Lung (tissue), 12 donors: Measurements from ENCODE around the gene CAPZB. TPM values are rescaled to one million over a fixed set of nuclear protein-coding genes. Genes with fewer than 3 reads are reported as not detected.

Experiments
- ATAC-seq: fragments of 200-7000 bp; cut with Tn5 transposase; one replicate; pipeline ENCODE4 v1.9.1; 2020; ENCODE audit warnings: moderate number of reproducible peaks; ENCODE audit not compliant: insufficient read depth, low FRiP score
- DNase-seq, 3 donors: peaks; one replicate each; pipeline ENCODE4 v3.0.0-alpha.2; 2013 to 2017
- H3K27ac ChIP-seq, 2 donors: one replicate each; pipeline ENCODE4 v1.5.1; 2013; ENCODE audit warnings: mild to moderate bottlenecking in 2 of 2, moderate library complexity in 2 of 2, control low read depth in 1 of 2, inconsistent platforms in 1 of 2, low read depth in 1 of 2, low read length in 1 of 2
- H3K27me3 ChIP-seq, 3 donors: one replicate each; pipeline ENCODE4 v1.5.1; 2013; ENCODE audit warnings: low read length in 2 of 3; ENCODE audit not compliant: control insufficient read depth in 3 of 3, insufficient read depth in 3 of 3
- H3K36me3 ChIP-seq, 4 donors: one replicate each; pipeline ENCODE4 v1.5.1; 2013; ENCODE audit warnings: low read length in 4 of 4, mild to moderate bottlenecking in 1 of 4, moderate library complexity in 1 of 4; ENCODE audit not compliant: control insufficient read depth in 4 of 4, insufficient read depth in 4 of 4
- H3K4me1 ChIP-seq, 5 donors: one replicate each; pipeline ENCODE4 v1.5.1; 2013; ENCODE audit warnings: low read length in 5 of 5, mild to moderate bottlenecking in 2 of 5, moderate library complexity in 1 of 5; ENCODE audit not compliant: control insufficient read depth in 5 of 5, insufficient read depth in 5 of 5
- H3K4me3 ChIP-seq: one replicate; pipeline ENCODE4 v1.5.1; 2013; ENCODE audit warnings: mild to moderate bottlenecking, control low read depth, moderate library complexity
- H3K9ac ChIP-seq, 2 donors: one replicate each; pipeline ENCODE4 v1.5.1; 2013; ENCODE audit warnings: low read length in 2 of 2, control low read depth in 1 of 2; ENCODE audit not compliant: insufficient read depth in 1 of 2
- H3K9me3 ChIP-seq, 4 donors: one replicate each; pipeline ENCODE4 v1.5.1; 2013; ENCODE audit warnings: low read length in 3 of 4, mild to moderate bottlenecking in 1 of 4, moderate library complexity in 1 of 4; ENCODE audit not compliant: control insufficient read depth in 4 of 4, insufficient read depth in 3 of 4
- CTCF ChIP-seq: IDR thresholded peaks from 2 replicates; pipeline ENCODE4 v1.5.1; 2012; ENCODE audit warnings: mild to moderate bottlenecking; ENCODE audit errors: control extremely low read depth, extremely low read depth
- WGBS, 2 donors: extraction: QIAGEN DNeasy Blood & Tissue Kit; methylation state at CpG; one replicate each; pipeline ENCODE4 v1.1.7; 2013; 5-methylcytosine and 5-hydroxymethylcytosine counted together
- polyA plus RNA-seq, 2 donors: library from polyadenylated mRNA; stranded (reverse); fragments of 200-250 nt; gene quantifications; one replicate each; pipeline ENCODE4 v1.2.1, GENCODE V29; 2013
- total RNA-seq, 2 donors: library from RNA; depleted of rRNA in 1 of 2; stranded (reverse); fragments of >200 nt in 1 of 2; gene quantifications; one replicate each; pipeline ENCODE4 v1.2.1, GENCODE V29; 2014 to 2021
- donor health status: control.
- donor health status: control.
- donor health status: Bipolar disorder and iron deficiency.
- donor health status: healthy.
- donor health status: DM: yes; HTN: yes; CAD: no.

CAPZB gene
- total and polyA plus RNA-seq, 4 donors = 94.7 to 339 (median 278) TPM

GRCh38 chr1:19322481-19322880, 162.9 kb downstream of the CAPZB start:
- Histone ChIP-seq H3K9me3 (no peaks in the 10 kb centered on the region), H3K36me3 (peaks cover 0 to 42% (median 14%) of the 10 kb centered on the region in 4 donors), H3K9ac (no peak overlapping the region), H3K4me3 (no peak overlapping the region), H3K4me1 (no peaks in the 10 kb centered on the region), H3K27ac (no peak overlapping the region), H3K27me3 (no peaks in the 10 kb centered on the region)
- no peak for DNase-seq
- no peak for ATAC-seq
- 36 to 55% methylated on average over 10 of the region's 10 CpGs for WGBS, 2 donors
- TF ChIP-seq CTCF = no peak

GRCh38 chr1:19321071-19321470, 164.3 kb downstream of the CAPZB start:
- Histone ChIP-seq H3K4me1 (no peaks in the 10 kb centered on the region), H3K27ac (no peak overlapping the region), H3K36me3 (peaks cover 0 to 32% (median 11%) of the 10 kb centered on the region in 4 donors), H3K9me3 (no peaks in the 10 kb centered on the region), H3K27me3 (no peaks in the 10 kb centered on the region), H3K9ac (no peak overlapping the region), H3K4me3 (no peak overlapping the region)
- DNase-seq (no peak), ATAC-seq (no peak)
- 91 to 96% methylated on average over 3 of the region's 3 CpGs for WGBS, 2 donors
- no peak for TF ChIP-seq CTCF

GRCh38 chr1:19319196-19319595, 166.1 kb downstream of the CAPZB start:
- Histone ChIP-seq H3K27ac (no peak overlapping the region), H3K9me3 (no peaks in the 10 kb centered on the region), H3K4me3 (no peak overlapping the region), H3K4me1 (peaks cover 0 to 4% (median 0%) of the 10 kb centered on the region in 5 donors), H3K9ac (no peak overlapping the region), H3K27me3 (no peaks in the 10 kb centered on the region), H3K36me3 (peaks cover 0 to 14% (median 3%) of the 10 kb centered on the region in 4 donors)
- DNase-seq (no peak), ATAC-seq (no peak)
- TF ChIP-seq CTCF = no peak
- WGBS, 2 donors = 78 to 85% methylated on average over 3 of the region's 3 CpGs
